ENCODE results near the gene FAM83D.
"Not testable (repeated sequence)": the region's sequence is repeated elsewhere in the genome, so short reads cannot be mapped to it uniquely, and the experiment has no call there.

Gene FAM83D

DNA sequence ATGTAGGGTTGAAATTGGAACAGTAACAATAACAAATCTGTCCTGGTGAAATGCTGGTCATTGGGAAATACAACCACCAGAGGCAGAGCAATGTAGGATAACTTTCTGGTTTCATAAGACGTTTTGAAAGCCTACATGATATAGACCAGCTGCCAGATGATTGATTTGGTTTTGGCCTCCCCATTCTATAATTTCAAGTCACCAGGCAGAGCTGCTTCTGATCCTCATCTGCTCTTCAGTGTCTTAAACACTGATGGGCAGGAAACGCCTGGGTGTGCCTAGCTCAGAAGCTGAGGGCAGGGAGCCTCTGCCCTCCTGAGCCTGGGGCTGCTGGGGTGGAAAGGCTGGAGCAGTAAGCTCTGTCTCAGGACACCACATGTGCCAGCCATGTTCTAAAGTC lies 60.4 kb downstream of the FAM83D start:
- no peak overlapping the region for H3K4me3 ChIP-seq

DNA sequence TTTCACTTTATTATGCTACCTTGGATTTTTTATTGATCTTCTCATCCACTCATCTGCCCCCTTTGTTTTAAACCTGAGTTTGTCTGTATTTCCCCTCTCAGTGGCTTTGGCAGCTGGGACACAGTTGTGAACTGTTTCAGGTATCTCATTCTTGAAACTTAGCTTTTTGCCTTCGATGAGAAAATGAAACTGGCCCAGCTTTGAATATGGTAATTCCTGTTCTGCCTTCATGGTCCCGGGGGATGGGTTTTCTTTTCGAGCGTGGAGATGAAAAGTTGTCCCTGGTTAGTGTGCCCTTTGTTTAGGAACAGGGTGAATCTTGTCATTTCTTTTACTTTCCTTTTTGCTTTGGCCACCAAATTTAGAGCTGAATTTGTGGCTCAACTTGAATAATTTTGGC lies 61.6 kb downstream of the FAM83D start:
- H3K9ac ChIP-seq (ENCODE audit: insufficient read length), result no peak overlapping the region
- H3K4me3 ChIP-seq, result no peak overlapping the region
- DNase-seq (ENCODE audit: low read depth, low spot score), result no peak
- H3K27ac ChIP-seq, result no peak overlapping the region
- TF ChIP-seq EZH2 (IDR thresholded peaks at IDR 0.05) (no peak), POLR2AphosphoS5 (IDR thresholded peaks at IDR 0.05; ENCODE audit: borderline replicate concordance, low read depth, low read length) (no peak), FOXP2 (optimal IDR thresholded peaks at IDR 0.05; ENCODE audit: control extremely low read depth, extremely low read length, insufficient read depth) (no peak)
- peaks cover 28% of the 10 kb centered on the region for H3K36me3 ChIP-seq (ENCODE audit: insufficient read depth, low read length)
- H3K9me3 ChIP-seq (ENCODE audit: low read depth, low read length), result no peaks in the 10 kb centered on the region

More for the DNA sequence above, 60.4 kb downstream of the FAM83D start:
- DNase-seq (ENCODE audit: low read depth, low spot score), result no peak
- no peaks in the 10 kb centered on the region for H3K9me3 ChIP-seq (ENCODE audit: low read depth, low read length)
- H3K27ac ChIP-seq, result no peak overlapping the region
- H3K9ac ChIP-seq (ENCODE audit: insufficient read length), result no peak overlapping the region
- H3K36me3 ChIP-seq (ENCODE audit: insufficient read depth, low read length), result peaks cover 24% of the 10 kb centered on the region
- TF ChIP-seq POLR2AphosphoS5 (IDR thresholded peaks at IDR 0.05; ENCODE audit: borderline replicate concordance, low read depth, low read length), result no peak
- no peak for TF ChIP-seq EZH2 (IDR thresholded peaks at IDR 0.05)
- no peak for TF ChIP-seq FOXP2 (optimal IDR thresholded peaks at IDR 0.05; ENCODE audit: control extremely low read depth, extremely low read length, insufficient read depth)

DNA sequence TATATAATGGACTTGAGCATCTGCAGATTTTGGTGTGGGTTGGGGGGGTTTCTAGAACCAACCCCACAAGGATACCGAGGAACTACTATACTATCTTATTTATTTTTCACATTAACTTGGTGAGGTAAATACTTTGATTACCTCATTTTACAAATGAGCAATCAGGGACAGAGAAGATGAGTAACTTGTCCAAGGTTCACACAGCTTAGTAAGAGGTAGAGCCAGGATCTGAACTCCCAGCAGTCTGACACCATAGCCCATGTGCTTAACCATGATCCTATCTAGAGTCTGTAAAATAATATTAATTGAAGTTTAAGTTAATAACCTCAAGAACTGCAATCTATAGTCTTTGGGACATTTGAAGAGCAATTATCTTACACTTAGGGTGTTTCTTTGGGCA lies 64.5 kb downstream of the FAM83D start:
- H3K27ac ChIP-seq, result no peak overlapping the region
- no peak overlapping the region for H3K4me3 ChIP-seq
- H3K9me3 ChIP-seq (ENCODE audit: low read depth, low read length), result no peaks in the 10 kb centered on the region
- no peak overlapping the region for H3K9ac ChIP-seq (ENCODE audit: insufficient read length)
- H3K36me3 ChIP-seq (ENCODE audit: insufficient read depth, low read length), result peaks cover 34% of the 10 kb centered on the region
- TF ChIP-seq FOXP2 (optimal IDR thresholded peaks at IDR 0.05; ENCODE audit: control extremely low read depth, extremely low read length, insufficient read depth) (no peak), POLR2AphosphoS5 (IDR thresholded peaks at IDR 0.05; ENCODE audit: borderline replicate concordance, low read depth, low read length) (no peak), EZH2 (IDR thresholded peaks at IDR 0.05) (no peak)
- no peak for DNase-seq (ENCODE audit: low read depth, low spot score)

DNA sequence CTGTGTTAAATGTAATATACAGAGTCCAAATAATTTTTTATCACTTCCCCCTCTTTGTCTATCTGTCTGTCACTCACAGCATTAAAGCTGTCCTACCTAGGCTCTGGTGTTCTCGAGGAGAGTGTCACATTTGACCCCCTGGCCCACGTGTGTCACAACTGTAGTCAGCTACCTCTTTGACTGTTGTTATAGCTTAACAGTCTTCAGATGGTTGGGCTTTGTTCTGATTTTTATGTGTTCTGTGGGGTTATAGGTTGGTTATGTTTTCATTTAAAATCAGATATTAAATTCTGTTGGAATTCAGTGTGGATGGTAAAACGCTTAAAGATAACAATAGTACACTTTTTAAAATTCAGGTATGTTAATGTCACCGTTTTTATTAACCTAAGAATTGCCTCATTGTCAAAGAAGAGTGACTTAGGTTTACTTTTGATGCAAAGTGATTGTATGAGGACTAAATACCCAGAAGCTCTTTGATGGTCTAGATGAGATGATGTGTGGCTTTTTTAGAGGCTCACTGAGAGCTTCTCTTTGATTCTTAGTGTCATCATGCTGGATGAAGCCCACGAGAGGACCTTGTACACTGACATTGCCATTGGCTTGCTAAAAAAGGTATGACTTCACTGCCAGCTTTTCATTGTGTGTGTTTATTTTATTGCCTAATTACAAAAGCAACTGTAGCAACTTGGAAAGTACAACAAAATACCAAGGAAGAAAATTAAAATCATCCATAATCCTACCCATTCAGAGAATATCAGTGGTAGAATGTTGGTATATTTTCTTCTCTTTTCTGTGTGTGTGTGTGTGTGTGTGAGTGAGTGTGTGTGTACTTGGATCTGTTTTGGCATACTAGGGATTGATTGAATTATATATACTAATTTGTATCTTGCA lies 65.8 kb downstream of the FAM83D start:
- no peak overlapping the region for H3K9ac ChIP-seq (ENCODE audit: insufficient read length)
- H3K4me3 ChIP-seq, result no peak overlapping the region
- TF ChIP-seq POLR2AphosphoS5 (IDR thresholded peaks at IDR 0.05; ENCODE audit: borderline replicate concordance, low read depth, low read length), result no peak
- TF ChIP-seq FOXP2 (optimal IDR thresholded peaks at IDR 0.05; ENCODE audit: control extremely low read depth, extremely low read length, insufficient read depth), result no peak
- no peak for TF ChIP-seq EZH2 (IDR thresholded peaks at IDR 0.05)
- H3K27ac ChIP-seq, result no peak overlapping the region
- DNase-seq (ENCODE audit: low read depth, low spot score), result no peak
- peaks cover 42% of the 10 kb centered on the region for H3K36me3 ChIP-seq (ENCODE audit: insufficient read depth, low read length)
- H3K9me3 ChIP-seq (ENCODE audit: low read depth, low read length), result no peaks in the 10 kb centered on the region

DNA sequence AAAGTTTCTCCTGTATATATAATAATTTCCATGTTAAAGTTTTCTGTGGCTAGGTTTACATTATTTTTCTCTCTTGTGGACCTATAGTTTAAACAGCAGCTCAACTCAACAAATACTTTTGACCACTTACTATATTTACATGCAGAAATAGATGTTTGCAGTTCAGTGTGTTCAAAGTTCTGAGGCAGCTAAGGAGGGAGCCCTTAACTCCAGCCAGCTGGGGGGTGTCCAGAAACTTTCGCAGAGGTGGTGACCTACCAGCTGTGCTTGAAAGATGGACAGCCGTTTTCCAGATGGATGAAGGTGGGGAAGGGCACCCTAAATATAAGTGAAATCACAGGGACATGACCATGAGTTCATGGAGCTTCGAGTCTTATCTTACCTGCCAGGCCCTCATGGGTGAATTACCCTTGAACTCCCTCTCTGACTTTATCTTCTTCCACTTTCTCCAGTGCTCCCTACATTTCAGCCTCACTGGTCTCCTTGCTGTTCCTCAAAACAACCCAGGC lies 69.4 kb downstream of the FAM83D start:
- H3K9ac ChIP-seq (ENCODE audit: insufficient read length), result no peak overlapping the region
- no peaks in the 10 kb centered on the region for H3K9me3 ChIP-seq (ENCODE audit: low read depth, low read length)
- H3K36me3 ChIP-seq (ENCODE audit: insufficient read depth, low read length), result peaks cover 42% of the 10 kb centered on the region

DNA sequence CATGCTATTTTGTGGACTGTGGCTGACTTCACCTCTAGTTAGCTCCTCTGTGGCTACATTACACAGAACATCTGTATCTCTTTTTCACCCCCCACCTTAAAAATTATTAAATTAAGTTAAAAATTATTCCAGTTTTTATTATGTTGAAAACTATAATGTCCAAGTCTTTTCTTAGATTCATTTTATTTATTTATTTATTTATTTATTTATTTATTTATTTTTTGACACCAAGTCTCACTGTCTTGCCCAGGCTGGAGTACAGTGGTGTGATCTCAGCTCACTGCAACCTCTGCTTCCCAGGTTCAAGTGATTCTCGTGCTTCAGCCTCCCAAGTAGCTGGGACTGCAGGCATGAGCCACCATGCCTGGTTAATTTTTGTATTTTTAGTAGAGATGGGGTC lies 70.6 kb downstream of the FAM83D start:
- not testable (repeated sequence) for H3K27ac ChIP-seq; H3K9ac ChIP-seq (ENCODE audit: insufficient read length); H3K9me3 ChIP-seq (ENCODE audit: low read depth, low read length); H3K4me3 ChIP-seq; DNase-seq (ENCODE audit: low read depth, low spot score)
- peaks cover 48% of the 10 kb centered on the region for H3K36me3 ChIP-seq (ENCODE audit: insufficient read depth, low read length)

More for the DNA sequence above, 69.4 kb downstream of the FAM83D start:
- Histone ChIP-seq H3K27ac (no peak overlapping the region), H3K4me3 (no peak overlapping the region)
- no peak for TF ChIP-seq EZH2 (IDR thresholded peaks at IDR 0.05)
- no peak for TF ChIP-seq FOXP2 (optimal IDR thresholded peaks at IDR 0.05; ENCODE audit: control extremely low read depth, extremely low read length, insufficient read depth)
- no peak for TF ChIP-seq POLR2AphosphoS5 (IDR thresholded peaks at IDR 0.05; ENCODE audit: borderline replicate concordance, low read depth, low read length)
- DNase-seq (ENCODE audit: low read depth, low spot score), result no peak

DNA sequence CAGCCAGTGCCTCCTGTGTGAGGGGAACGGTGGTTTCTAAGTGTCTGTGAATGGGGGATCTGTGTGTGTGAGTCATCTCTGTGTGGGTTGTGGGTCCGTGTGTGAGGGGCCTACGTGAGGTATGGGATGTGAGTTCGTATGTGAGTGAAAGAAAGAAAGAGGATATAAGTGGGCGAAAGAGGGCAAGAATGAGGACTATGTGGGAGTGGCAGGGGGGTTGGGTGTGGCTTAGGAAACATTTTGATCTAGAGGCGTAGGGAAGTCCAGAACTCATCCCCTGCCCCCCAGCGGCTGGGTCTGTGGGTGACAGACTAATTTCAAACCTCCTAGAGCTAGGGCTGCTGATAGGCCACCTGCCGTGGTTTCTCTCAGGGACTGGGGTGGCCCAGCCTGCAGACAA lies 71.4 kb downstream of the FAM83D start:
- TF ChIP-seq POLR2AphosphoS5 (IDR thresholded peaks at IDR 0.05; ENCODE audit: borderline replicate concordance, low read depth, low read length) (no peak), EZH2 (IDR thresholded peaks at IDR 0.05) (no peak), FOXP2 (optimal IDR thresholded peaks at IDR 0.05; ENCODE audit: control extremely low read depth, extremely low read length, insufficient read depth) (no peak)
- DNase-seq (ENCODE audit: low read depth, low spot score), result no peak
- Histone ChIP-seq H3K36me3 (ENCODE audit: insufficient read depth, low read length) (peaks cover 47% of the 10 kb centered on the region), H3K9me3 (ENCODE audit: low read depth, low read length) (no peaks in the 10 kb centered on the region), H3K9ac (ENCODE audit: insufficient read length) (no peak overlapping the region), H3K4me3 (no peak overlapping the region), H3K27ac (no peak overlapping the region)

DNA sequence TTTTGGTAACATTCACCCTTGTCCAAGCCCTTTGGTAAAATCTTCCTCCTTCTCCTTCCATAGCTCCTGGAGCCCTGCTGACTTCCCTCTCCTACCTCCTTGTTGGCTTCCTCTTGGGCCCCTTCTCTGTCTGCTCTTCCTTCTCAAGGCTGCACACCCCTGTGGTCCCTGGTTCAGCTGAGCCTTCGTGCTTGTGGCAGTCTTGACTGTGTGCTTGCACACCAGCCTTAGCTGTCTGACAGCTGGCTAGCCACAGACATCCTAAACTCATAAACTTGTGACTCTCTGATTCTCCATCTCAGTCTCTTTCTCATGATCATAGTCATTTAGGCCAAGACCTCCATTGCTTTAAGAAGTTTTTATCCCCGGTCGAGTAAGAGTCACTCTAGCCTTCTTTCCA lies 73.0 kb downstream of the FAM83D start:
- H3K9me3 ChIP-seq (ENCODE audit: low read depth, low read length), result no peaks in the 10 kb centered on the region
- H3K9ac ChIP-seq (ENCODE audit: insufficient read length), result no peak overlapping the region
- no peak overlapping the region for H3K4me3 ChIP-seq
- H3K36me3 ChIP-seq (ENCODE audit: insufficient read depth, low read length), result peaks cover 58% of the 10 kb centered on the region
- no peak for TF ChIP-seq EZH2 (IDR thresholded peaks at IDR 0.05)
- TF ChIP-seq POLR2AphosphoS5 (IDR thresholded peaks at IDR 0.05; ENCODE audit: borderline replicate concordance, low read depth, low read length), result no peak
- TF ChIP-seq FOXP2 (optimal IDR thresholded peaks at IDR 0.05; ENCODE audit: control extremely low read depth, extremely low read length, insufficient read depth), result no peak
- DNase-seq (ENCODE audit: low read depth, low spot score), result no peak
- no peak overlapping the region for H3K27ac ChIP-seq

All from SK-N-MC (cell line).